Astrocyte (in vitro differentiated cells and primary cell): ENCODE data around the gene BRWD1.
A peak's percentile ranks its signal among the peaks of the same experiment; 100 is the strongest.

ENCODE experiments used
- EZH2 ChIP-seq: IDR thresholded peaks from 2 replicates; pipeline ENCODE4 v1.6.1; 2012; ENCODE audit warnings: mild to moderate bottlenecking, low read length, inconsistent platforms; ENCODE audit not compliant: insufficient read depth
- TF ChIP-seq, protein P1 (sequence below): IDR thresholded peaks from 2 replicates; pipeline ENCODE4 v1.5.1; 2011; ENCODE audit warnings: low read depth, mild to moderate bottlenecking, inconsistent platforms, low read length, moderate library complexity; ENCODE audit not compliant: insufficient read depth

- TF ChIP-seq, protein P1, sequence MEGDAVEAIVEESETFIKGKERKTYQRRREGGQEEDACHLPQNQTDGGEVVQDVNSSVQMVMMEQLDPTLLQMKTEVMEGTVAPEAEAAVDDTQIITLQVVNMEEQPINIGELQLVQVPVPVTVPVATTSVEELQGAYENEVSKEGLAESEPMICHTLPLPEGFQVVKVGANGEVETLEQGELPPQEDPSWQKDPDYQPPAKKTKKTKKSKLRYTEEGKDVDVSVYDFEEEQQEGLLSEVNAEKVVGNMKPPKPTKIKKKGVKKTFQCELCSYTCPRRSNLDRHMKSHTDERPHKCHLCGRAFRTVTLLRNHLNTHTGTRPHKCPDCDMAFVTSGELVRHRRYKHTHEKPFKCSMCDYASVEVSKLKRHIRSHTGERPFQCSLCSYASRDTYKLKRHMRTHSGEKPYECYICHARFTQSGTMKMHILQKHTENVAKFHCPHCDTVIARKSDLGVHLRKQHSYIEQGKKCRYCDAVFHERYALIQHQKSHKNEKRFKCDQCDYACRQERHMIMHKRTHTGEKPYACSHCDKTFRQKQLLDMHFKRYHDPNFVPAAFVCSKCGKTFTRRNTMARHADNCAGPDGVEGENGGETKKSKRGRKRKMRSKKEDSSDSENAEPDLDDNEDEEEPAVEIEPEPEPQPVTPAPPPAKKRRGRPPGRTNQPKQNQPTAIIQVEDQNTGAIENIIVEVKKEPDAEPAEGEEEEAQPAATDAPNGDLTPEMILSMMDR, result peak; percentile 11
- TF ChIP-seq EZH2, result no peak
Measured at GRCh38 chr21:39204134-39204533, 109.3 kb downstream of the BRWD1 start.
